ENCODE results near the gene TTLL11.

Gene TTLL11

DNA sequence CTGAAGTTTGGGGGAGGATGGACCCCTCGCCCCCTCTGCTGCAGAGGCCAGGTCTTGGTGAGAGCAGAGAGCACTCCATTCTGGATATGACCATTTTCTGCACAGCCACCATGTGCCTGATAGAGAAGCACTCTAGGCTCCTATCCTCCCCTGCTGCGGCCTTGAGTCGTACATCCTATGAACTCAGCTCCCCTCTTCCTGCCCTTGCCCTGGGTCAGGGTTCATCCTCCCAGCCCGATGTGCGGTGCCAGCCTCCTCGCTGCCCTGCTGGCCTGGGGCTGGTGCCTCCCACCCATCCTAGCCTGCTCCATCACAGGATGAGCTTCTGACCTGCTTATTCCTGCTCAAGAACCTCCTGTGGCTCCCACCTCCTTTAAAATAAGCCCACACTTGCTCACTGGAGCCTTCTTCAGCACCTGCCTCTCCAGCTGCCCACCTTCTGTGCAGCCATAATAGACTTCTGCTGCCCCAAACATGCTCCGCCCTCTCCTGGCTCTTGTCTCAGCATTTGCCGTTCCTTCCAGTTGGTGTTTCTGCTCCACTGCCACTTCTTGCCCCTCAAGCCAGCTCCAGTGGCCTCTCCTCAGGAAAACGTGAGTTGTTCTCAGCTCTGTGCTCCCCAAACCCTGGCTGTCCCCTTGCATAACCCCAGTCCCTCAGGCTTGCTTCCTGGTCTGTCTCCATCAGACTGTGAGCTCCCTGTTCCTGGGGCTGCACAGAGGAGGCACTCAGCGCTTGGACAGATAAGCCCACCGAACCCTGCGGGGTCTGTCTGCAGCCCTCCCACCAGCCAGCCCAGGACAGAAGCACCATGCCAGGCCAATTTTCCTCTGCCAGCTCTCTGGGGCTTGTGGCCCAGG lies 22.3 kb upstream of the TTLL11 start:
- no peaks in the 10 kb centered on the region for H3K9me3 ChIP-seq (replicated peaks; ENCODE audit: low read length)
- peaks cover 37% of the 10 kb centered on the region for H3K27me3 ChIP-seq (ENCODE audit: control insufficient read depth, insufficient read depth, low read length)

GRCh38 chr9:122113574-122113973 lies 20.5 kb upstream of the TTLL11 start:
- H3K4me2 ChIP-seq (ENCODE audit: low read length), result no peak overlapping the region
- H3K9me3 ChIP-seq (replicated peaks; ENCODE audit: low read length), result no peaks in the 10 kb centered on the region
- no peaks in the 10 kb centered on the region for H3K36me3 ChIP-seq (ENCODE audit: insufficient read depth, low read length)
- H3K4me3 ChIP-seq (ENCODE audit: low read length), result no peak overlapping the region
- no peaks in the 10 kb centered on the region for H3K4me1 ChIP-seq (ENCODE audit: control insufficient read depth, insufficient read depth, low read length)
- H3K9ac ChIP-seq (ENCODE audit: low read depth, low read length), result no peak overlapping the region
- H3K27me3 ChIP-seq (ENCODE audit: control insufficient read depth, insufficient read depth, low read length), result peaks cover 43% of the 10 kb centered on the region

More for the DNA sequence above, 22.3 kb upstream of the TTLL11 start:
- Histone ChIP-seq H3K36me3 (ENCODE audit: insufficient read depth, low read length) (no peaks in the 10 kb centered on the region), H3K4me1 (ENCODE audit: control insufficient read depth, insufficient read depth, low read length) (no peaks in the 10 kb centered on the region), H3K4me2 (ENCODE audit: low read length) (no peak overlapping the region), H3K4me3 (ENCODE audit: low read length) (no peak overlapping the region), H3K9ac (ENCODE audit: low read depth, low read length) (no peak overlapping the region)

- Histone ChIP-seq H3K9ac (ENCODE audit: low read depth, low read length) (no peak overlapping the region), H3K4me2 (ENCODE audit: low read length) (no peak overlapping the region), H3K27me3 (ENCODE audit: control insufficient read depth, insufficient read depth, low read length) (peaks cover 53% of the 10 kb centered on the region), H3K4me1 (ENCODE audit: control insufficient read depth, insufficient read depth, low read length) (no peaks in the 10 kb centered on the region), H3K36me3 (ENCODE audit: insufficient read depth, low read length) (no peaks in the 10 kb centered on the region), H3K4me3 (ENCODE audit: low read length) (no peak overlapping the region), H3K9me3 (replicated peaks; ENCODE audit: low read length) (no peaks in the 10 kb centered on the region)
These were observed 19.1 kb upstream of the TTLL11 start for GRCh38 chr9:122112238-122112637.

GRCh38 chr9:122111413-122112085 lies 18.4 kb upstream of the TTLL11 start:
- H3K9ac ChIP-seq (ENCODE audit: low read depth, low read length), result no peak overlapping the region
- H3K27me3 ChIP-seq (ENCODE audit: control insufficient read depth, insufficient read depth, low read length), result peaks cover 50% of the 10 kb centered on the region
- no peak overlapping the region for H3K4me3 ChIP-seq (ENCODE audit: low read length)
- H3K9me3 ChIP-seq (replicated peaks; ENCODE audit: low read length), result no peaks in the 10 kb centered on the region
- H3K4me1 ChIP-seq (ENCODE audit: control insufficient read depth, insufficient read depth, low read length), result no peaks in the 10 kb centered on the region
- no peaks in the 10 kb centered on the region for H3K36me3 ChIP-seq (ENCODE audit: insufficient read depth, low read length)
- no peak overlapping the region for H3K4me2 ChIP-seq (ENCODE audit: low read length)

GRCh38 chr9:122110100-122110833 lies 17.2 kb upstream of the TTLL11 start:
- no peaks in the 10 kb centered on the region for H3K36me3 ChIP-seq (ENCODE audit: insufficient read depth, low read length)
- no peaks in the 10 kb centered on the region for H3K4me1 ChIP-seq (ENCODE audit: control insufficient read depth, insufficient read depth, low read length)
- H3K27me3 ChIP-seq (ENCODE audit: control insufficient read depth, insufficient read depth, low read length), result peaks cover 38% of the 10 kb centered on the region
- no peak overlapping the region for H3K9ac ChIP-seq (ENCODE audit: low read depth, low read length)
- no peaks in the 10 kb centered on the region for H3K9me3 ChIP-seq (replicated peaks; ENCODE audit: low read length)
- H3K4me3 ChIP-seq (ENCODE audit: low read length), result no peak overlapping the region
- H3K4me2 ChIP-seq (ENCODE audit: low read length), result no peak overlapping the region

GRCh38 chr9:122109035-122109813 lies 16.1 kb upstream of the TTLL11 start:
- no peak overlapping the region for H3K4me2 ChIP-seq (ENCODE audit: low read length)
- H3K4me3 ChIP-seq (ENCODE audit: low read length), result no peak overlapping the region
- H3K27me3 ChIP-seq (ENCODE audit: control insufficient read depth, insufficient read depth, low read length), result peaks cover 28% of the 10 kb centered on the region
- no peaks in the 10 kb centered on the region for H3K9me3 ChIP-seq (replicated peaks; ENCODE audit: low read length)
- no peak overlapping the region for H3K9ac ChIP-seq (ENCODE audit: low read depth, low read length)
- H3K4me1 ChIP-seq (ENCODE audit: control insufficient read depth, insufficient read depth, low read length), result no peaks in the 10 kb centered on the region
- no peaks in the 10 kb centered on the region for H3K36me3 ChIP-seq (ENCODE audit: insufficient read depth, low read length)

GRCh38 chr9:122107291-122107805 lies 14.2 kb upstream of the TTLL11 start:
- Histone ChIP-seq H3K4me3 (ENCODE audit: low read length) (no peak overlapping the region), H3K9ac (ENCODE audit: low read depth, low read length) (no peak overlapping the region)

GRCh38 chr9:122106576-122106975 lies 13.5 kb upstream of the TTLL11 start:
- Histone ChIP-seq H3K36me3 (ENCODE audit: insufficient read depth, low read length) (no peaks in the 10 kb centered on the region), H3K9ac (ENCODE audit: low read depth, low read length) (no peak overlapping the region), H3K27me3 (ENCODE audit: control insufficient read depth, insufficient read depth, low read length) (peaks cover 16% of the 10 kb centered on the region), H3K4me1 (ENCODE audit: control insufficient read depth, insufficient read depth, low read length) (no peaks in the 10 kb centered on the region), H3K4me2 (ENCODE audit: low read length) (no peak overlapping the region), H3K9me3 (replicated peaks; ENCODE audit: low read length) (no peaks in the 10 kb centered on the region), H3K4me3 (ENCODE audit: low read length) (no peak overlapping the region)

More at GRCh38 chr9:122107291-122107805, 14.2 kb upstream of the TTLL11 start:
- Histone ChIP-seq H3K4me1 (ENCODE audit: control insufficient read depth, insufficient read depth, low read length) (no peaks in the 10 kb centered on the region), H3K4me2 (ENCODE audit: low read length) (no peak overlapping the region), H3K36me3 (ENCODE audit: insufficient read depth, low read length) (no peaks in the 10 kb centered on the region), H3K27me3 (ENCODE audit: control insufficient read depth, insufficient read depth, low read length) (peaks cover 18% of the 10 kb centered on the region), H3K9me3 (replicated peaks; ENCODE audit: low read length) (no peaks in the 10 kb centered on the region)

- Histone ChIP-seq H3K4me2 (ENCODE audit: low read length) (no peak overlapping the region), H3K4me1 (ENCODE audit: control insufficient read depth, insufficient read depth, low read length) (no peaks in the 10 kb centered on the region), H3K36me3 (ENCODE audit: insufficient read depth, low read length) (no peaks in the 10 kb centered on the region), H3K9me3 (replicated peaks; ENCODE audit: low read length) (no peaks in the 10 kb centered on the region), H3K27me3 (ENCODE audit: control insufficient read depth, insufficient read depth, low read length) (peaks cover 11% of the 10 kb centered on the region), H3K4me3 (ENCODE audit: low read length) (no peak overlapping the region), H3K9ac (ENCODE audit: low read depth, low read length) (no peak overlapping the region)
These were observed 10.9 kb upstream of the TTLL11 start for GRCh38 chr9:122103985-122104384.

DNA sequence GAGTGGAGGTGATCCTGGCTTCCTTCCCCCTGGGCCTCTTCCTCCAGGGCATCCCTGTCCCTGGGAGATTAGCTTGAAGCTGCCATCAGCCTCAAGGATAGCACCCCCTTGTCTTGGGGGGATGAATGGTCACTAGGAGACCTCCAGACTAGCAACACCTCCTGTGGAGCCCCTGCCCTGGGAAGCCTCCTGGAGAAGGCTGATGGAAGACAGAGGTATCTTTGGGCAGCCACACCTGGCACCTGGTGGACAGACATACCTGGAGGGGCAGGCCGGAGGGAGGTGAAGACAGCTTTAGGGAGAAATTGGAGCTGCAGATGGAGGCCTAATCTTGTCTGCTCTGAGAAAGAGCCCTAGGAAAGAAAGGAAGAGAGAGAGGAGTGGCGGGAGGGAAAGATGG lies 9.0 kb upstream of the TTLL11 start:
- Histone ChIP-seq H3K9ac (ENCODE audit: low read depth, low read length) (no peak overlapping the region), H3K36me3 (ENCODE audit: insufficient read depth, low read length) (no peaks in the 10 kb centered on the region), H3K4me3 (ENCODE audit: low read length) (no peak overlapping the region), H3K4me2 (ENCODE audit: low read length) (no peak overlapping the region), H3K27me3 (ENCODE audit: control insufficient read depth, insufficient read depth, low read length) (peaks cover 9% of the 10 kb centered on the region), H3K9me3 (replicated peaks; ENCODE audit: low read length) (no peaks in the 10 kb centered on the region), H3K4me1 (ENCODE audit: control insufficient read depth, insufficient read depth, low read length) (no peaks in the 10 kb centered on the region)

DNA sequence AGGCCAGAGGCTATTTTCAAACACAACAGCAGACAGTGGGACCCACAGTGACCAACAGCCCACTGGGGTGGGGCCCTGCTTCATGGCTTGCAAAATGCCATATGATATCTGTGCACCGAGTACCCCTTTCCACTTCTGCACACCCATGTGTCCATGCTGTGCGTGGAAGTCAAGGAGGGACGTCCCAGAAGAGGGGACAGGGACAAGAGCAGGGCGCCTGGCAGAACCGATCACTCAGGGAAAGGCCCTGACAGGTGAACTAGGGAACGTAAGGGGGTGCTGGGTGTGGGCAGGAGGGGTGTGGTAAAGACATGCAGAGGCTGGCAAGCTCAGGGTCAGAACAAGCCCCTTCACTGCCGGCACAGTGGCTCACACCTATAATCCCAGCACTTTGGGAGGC lies 7.6 kb upstream of the TTLL11 start:
- Histone ChIP-seq H3K4me2 (ENCODE audit: low read length) (no peak overlapping the region), H3K4me1 (ENCODE audit: control insufficient read depth, insufficient read depth, low read length) (no peaks in the 10 kb centered on the region), H3K9ac (ENCODE audit: low read depth, low read length) (no peak overlapping the region), H3K36me3 (ENCODE audit: insufficient read depth, low read length) (no peaks in the 10 kb centered on the region), H3K27me3 (ENCODE audit: control insufficient read depth, insufficient read depth, low read length) (peaks cover 9% of the 10 kb centered on the region), H3K4me3 (ENCODE audit: low read length) (no peak overlapping the region), H3K9me3 (replicated peaks; ENCODE audit: low read length) (no peaks in the 10 kb centered on the region)
